ENCODE measurements around the gene MEF2C.

DNA sequence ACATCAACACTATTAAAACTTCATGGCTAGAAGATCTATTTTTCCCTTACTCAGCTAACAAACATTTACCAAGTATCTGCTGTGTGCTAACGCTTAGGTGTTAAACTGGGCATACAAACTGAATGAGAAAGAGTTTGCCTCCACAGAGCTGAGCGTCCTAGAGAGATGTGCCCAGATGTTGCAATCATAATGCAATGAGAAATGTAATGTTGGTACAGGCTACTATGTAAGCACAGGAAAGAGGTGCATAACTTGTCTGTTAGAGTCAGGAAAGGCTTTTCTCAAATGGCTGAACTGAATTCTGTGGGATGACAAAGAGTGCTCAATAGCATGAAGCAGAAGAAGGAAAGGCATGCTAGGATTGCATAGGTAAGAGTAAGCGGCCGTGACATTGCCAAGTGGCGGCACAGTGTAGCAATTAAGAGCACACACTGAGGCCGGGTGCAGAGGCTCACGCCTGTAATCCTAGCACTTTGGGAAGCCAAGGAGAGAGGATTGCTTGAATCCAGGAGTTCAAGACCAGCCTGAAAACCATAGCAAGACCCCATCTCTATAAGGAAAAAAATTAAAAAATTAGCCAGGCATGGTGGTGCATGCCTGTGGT, 137.8 kb downstream of the MEF2C start:
- TF ChIP-seq, protein P1, sequence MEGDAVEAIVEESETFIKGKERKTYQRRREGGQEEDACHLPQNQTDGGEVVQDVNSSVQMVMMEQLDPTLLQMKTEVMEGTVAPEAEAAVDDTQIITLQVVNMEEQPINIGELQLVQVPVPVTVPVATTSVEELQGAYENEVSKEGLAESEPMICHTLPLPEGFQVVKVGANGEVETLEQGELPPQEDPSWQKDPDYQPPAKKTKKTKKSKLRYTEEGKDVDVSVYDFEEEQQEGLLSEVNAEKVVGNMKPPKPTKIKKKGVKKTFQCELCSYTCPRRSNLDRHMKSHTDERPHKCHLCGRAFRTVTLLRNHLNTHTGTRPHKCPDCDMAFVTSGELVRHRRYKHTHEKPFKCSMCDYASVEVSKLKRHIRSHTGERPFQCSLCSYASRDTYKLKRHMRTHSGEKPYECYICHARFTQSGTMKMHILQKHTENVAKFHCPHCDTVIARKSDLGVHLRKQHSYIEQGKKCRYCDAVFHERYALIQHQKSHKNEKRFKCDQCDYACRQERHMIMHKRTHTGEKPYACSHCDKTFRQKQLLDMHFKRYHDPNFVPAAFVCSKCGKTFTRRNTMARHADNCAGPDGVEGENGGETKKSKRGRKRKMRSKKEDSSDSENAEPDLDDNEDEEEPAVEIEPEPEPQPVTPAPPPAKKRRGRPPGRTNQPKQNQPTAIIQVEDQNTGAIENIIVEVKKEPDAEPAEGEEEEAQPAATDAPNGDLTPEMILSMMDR (IDR thresholded peaks at IDR 0.05): no peak
- no peak for TF ChIP-seq EZH2 (IDR thresholded peaks at IDR 0.05)
